Peyer's patch (tissue), 4 donors: ENCODE measurements around the gene CHST11. TPM values are rescaled to one million over a fixed set of nuclear protein-coding genes. Genes with fewer than 3 reads are reported as not detected.
A peak's percentile ranks its signal among the peaks of the same experiment; 100 is the strongest.

Source experiments
- DNase-seq, 3 donors: peaks; one replicate each; pipeline ENCODE4 v3.0.0-alpha.2; 2017 to 2019
- H3K27ac ChIP-seq, 4 donors: fragments of 200-600 bp; sonication (generic); one replicate each; pipeline ENCODE4 v1.5.1; 2016 to 2019
- H3K27me3 ChIP-seq, 2 donors: fragments of 200-600 bp; sonication (generic); one replicate each; pipeline ENCODE4 v1.5.1; 2019
- H3K36me3 ChIP-seq, 3 donors: fragments of 200-600 bp; sonication (generic); one replicate each; pipeline ENCODE4 v1.5.1; 2016 to 2019
- H3K4me1 ChIP-seq, 4 donors: fragments of 200-600 bp; sonication (generic); one replicate each; pipeline ENCODE4 v1.5.1; 2016 to 2019
- H3K4me3 ChIP-seq, 4 donors: fragments of 200-600 bp; sonication (generic); 1 replicate in 3 of 4; 2 replicates in 1 of 4; pipeline ENCODE4 v1.5.1; 2016 to 2019; ENCODE audit warnings: mild to moderate bottlenecking in 1 of 4
- H3K9me3 ChIP-seq, 4 donors: fragments of 200-600 bp; sonication (generic); one replicate each; pipeline ENCODE4 v1.5.1; 2016 to 2019; ENCODE audit warnings: mild to moderate bottlenecking in 1 of 4
- POLR2A ChIP-seq, 2 donors: fragments of 450-650 bp; IDR thresholded peaks; one replicate each; pipeline ENCODE4 v1.5.1; 2017; ENCODE audit warnings: antibody characterized with exemption in 2 of 2, mild to moderate bottlenecking in 2 of 2, moderate library complexity in 2 of 2
- total RNA-seq, 4 donors: library from RNA; depleted of rRNA; stranded (reverse); fragments of >200 nt; gene quantifications; one replicate each; pipeline ENCODE4 v1.1.0, GENCODE V29; 2016
- TF ChIP-seq, protein P1 (sequence below), 6 experiments: fragments of 450-650 bp in 4 of 6; fragments of 200-600 bp in 2 of 6; sonication (generic) in 1 of 6; IDR thresholded peaks; one replicate each; pipeline ENCODE4 v1.5.1; 2017 to 2019; ENCODE audit warnings: antibody characterized with exemption in 6 of 6, mild to moderate bottlenecking in 3 of 6, moderate library complexity in 1 of 6

CHST11 gene
- total RNA-seq, 4 donors from 2014 or later = 9.9 to 119 (median 15.6) TPM

DNA sequence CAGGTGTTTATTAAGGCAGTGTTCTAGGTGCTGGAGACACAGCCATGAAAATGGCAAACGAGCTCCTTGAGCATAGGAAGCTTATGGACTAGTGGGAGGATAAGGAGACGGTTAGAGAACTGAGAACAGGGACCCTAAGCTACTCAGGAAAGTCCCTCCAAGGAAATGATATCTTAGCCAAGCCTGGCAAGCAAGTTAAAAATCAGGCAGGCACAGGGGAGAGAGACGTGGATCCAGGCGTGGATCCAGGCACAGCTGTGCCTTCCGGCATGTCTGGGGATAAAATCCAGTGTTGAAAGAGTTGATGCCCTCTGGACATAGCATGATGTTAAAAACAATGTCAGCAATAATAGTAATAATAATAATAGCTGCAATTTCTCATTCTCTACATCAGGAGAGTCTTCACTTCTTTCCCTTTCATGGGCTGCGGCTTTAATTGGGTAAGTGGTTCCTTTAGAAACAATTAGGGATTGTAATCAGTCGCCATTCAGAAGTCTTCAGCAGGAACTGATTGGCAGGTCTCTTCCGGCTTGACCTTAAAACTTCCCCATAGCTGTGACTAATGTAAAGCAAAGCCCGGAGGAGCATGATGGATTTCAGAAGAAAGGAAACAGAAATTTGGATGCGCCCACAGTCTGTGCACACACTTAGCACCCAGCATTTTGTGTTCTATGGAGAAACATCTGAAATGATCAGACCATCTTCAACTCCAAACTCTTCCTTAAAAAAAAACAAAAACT is 271.1 kb downstream of the CHST11 start:
- H3K4me3 ChIP-seq = no peak overlapping the region
- no peaks in the 10 kb centered on the region for H3K9me3 ChIP-seq
- H3K36me3 ChIP-seq = no peaks in the 10 kb centered on the region
- no peak overlapping the region for H3K27ac ChIP-seq
- no peaks in the 10 kb centered on the region for H3K4me1 ChIP-seq
- DNase-seq = no peak
- H3K27me3 ChIP-seq = no peaks in the 10 kb centered on the region
- TF ChIP-seq, protein P1, sequence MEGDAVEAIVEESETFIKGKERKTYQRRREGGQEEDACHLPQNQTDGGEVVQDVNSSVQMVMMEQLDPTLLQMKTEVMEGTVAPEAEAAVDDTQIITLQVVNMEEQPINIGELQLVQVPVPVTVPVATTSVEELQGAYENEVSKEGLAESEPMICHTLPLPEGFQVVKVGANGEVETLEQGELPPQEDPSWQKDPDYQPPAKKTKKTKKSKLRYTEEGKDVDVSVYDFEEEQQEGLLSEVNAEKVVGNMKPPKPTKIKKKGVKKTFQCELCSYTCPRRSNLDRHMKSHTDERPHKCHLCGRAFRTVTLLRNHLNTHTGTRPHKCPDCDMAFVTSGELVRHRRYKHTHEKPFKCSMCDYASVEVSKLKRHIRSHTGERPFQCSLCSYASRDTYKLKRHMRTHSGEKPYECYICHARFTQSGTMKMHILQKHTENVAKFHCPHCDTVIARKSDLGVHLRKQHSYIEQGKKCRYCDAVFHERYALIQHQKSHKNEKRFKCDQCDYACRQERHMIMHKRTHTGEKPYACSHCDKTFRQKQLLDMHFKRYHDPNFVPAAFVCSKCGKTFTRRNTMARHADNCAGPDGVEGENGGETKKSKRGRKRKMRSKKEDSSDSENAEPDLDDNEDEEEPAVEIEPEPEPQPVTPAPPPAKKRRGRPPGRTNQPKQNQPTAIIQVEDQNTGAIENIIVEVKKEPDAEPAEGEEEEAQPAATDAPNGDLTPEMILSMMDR (IDR thresholded peaks at IDR 0.05) = no peak
- TF ChIP-seq POLR2A (IDR thresholded peaks at IDR 0.05) = no peak

GRCh38 chr12:104729091-104729490 is 272.3 kb downstream of the CHST11 start:
- TF ChIP-seq, protein P1 (IDR thresholded peaks at IDR 0.05) = no peak
- TF ChIP-seq POLR2A (IDR thresholded peaks at IDR 0.05) = no peak
- Histone ChIP-seq H3K27ac (no peak overlapping the region), H3K36me3 (no peaks in the 10 kb centered on the region), H3K27me3 (no peaks in the 10 kb centered on the region), H3K9me3 (no peaks in the 10 kb centered on the region), H3K4me1 (no peaks in the 10 kb centered on the region), H3K4me3 (no peak overlapping the region)
- no peak for DNase-seq

DNA sequence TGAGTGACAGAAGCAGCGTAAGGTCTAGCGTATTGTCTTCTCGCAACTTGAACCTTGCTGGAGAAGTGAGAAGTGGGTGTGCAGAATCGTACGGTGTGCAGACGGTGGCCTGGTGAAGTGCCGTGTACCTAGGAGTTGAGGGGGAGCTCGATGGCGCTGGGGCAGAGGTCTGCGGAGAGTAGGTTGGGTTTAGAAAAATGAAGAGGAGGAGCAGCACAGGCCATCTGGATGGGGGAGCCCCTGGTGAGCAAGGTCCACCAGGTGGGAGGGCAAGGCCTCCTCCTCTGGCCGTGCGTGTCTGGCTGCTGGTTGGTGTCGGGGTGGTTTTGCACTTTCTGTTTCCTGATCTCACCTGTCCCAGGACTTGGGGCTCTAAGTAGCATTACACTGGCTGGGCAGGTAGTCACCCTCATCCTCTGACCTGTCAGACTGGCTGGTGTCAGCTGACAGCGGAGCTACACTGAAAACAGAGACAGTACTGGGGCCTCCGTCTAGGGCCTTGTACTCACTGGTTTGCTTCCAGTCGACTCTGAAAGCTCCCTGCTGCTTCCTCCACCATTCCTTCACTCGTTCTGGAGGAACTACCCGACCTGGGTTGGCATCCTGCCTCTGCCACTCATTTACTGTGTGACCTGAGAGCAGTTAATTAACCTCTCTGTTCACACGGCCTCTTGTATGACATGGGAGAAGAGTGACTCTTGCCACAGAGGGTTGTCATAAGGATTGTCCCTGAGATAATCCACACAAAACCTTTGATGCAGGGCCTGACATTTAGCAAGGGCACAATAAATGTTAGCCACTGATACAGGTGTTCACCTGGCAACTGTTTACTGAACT is 273.1 kb downstream of the CHST11 start:
- H3K9me3 ChIP-seq = no peaks in the 10 kb centered on the region
- no peak for TF ChIP-seq POLR2A (IDR thresholded peaks at IDR 0.05)
- TF ChIP-seq, protein P1 (IDR thresholded peaks at IDR 0.05) = no peak
- no peaks in the 10 kb centered on the region for H3K36me3 ChIP-seq
- H3K27ac ChIP-seq = no peak overlapping the region
- H3K4me3 ChIP-seq = no peak overlapping the region
- DNase-seq = no peak
- no peaks in the 10 kb centered on the region for H3K4me1 ChIP-seq
- no peaks in the 10 kb centered on the region for H3K27me3 ChIP-seq

DNA sequence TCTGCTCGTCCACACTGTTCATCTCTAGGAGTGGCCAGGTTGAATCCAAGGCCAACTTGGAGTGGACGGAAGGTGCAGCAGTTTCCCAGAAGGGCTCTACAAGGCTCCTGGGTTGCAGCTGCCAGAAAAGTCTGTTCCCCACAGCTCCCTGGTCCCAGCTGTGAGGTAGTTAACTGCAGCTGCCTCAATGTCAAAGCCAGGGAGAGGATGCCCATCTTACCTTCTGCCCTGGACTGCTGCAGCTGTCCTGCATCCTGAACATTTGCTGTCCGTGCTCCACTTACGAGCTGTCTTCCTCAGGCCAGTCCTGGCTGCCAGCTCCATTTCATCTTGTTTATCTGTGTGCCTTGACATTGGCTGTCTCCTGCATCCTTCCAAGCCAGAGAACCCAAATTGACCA is 274.0 kb downstream of the CHST11 start:
- Histone ChIP-seq H3K4me3 (no peak overlapping the region), H3K36me3 (no peaks in the 10 kb centered on the region), H3K27me3 (no peaks in the 10 kb centered on the region), H3K27ac (no peak overlapping the region), H3K4me1 (no peaks in the 10 kb centered on the region), H3K9me3 (no peaks in the 10 kb centered on the region)
- no peak for DNase-seq
- TF ChIP-seq POLR2A (IDR thresholded peaks at IDR 0.05) = no peak
- TF ChIP-seq, protein P1 (IDR thresholded peaks at IDR 0.05) = no peak

- Histone ChIP-seq H3K27ac (no peak overlapping the region), H3K9me3 (no peaks in the 10 kb centered on the region), H3K4me1 (peaks cover 0 to 5% (median 1%) of the 10 kb centered on the region in 4 donors), H3K27me3 (no peaks in the 10 kb centered on the region), H3K36me3 (no peaks in the 10 kb centered on the region), H3K4me3 (no peak overlapping the region)
- DNase-seq = no peak
- TF ChIP-seq POLR2A (IDR thresholded peaks at IDR 0.05) = no peak
- TF ChIP-seq, protein P1 (IDR thresholded peaks at IDR 0.05) = peak in 2 of 6 experiments; percentile 21 to 28
Observed at GRCh38 chr12:104733717-104734175, 277.0 kb downstream of the CHST11 start.
